Fibroblast of pulmonary artery (primary cell): ENCODE measurements around the gene MAP1LC3B.
A peak's percentile ranks its signal among the peaks of the same experiment; 100 is the strongest.

Source experiments
- DNase-seq: peaks from one replicate; pipeline ENCODE4 v3.0.0-alpha.2; 2010; ENCODE audit warnings: low read depth
- H3K4me3 ChIP-seq: replicated peaks from 2 replicates; pipeline ENCODE4 v1.5.1; 2011; ENCODE audit warnings: low read depth, mild to moderate bottlenecking, control low read depth, low read length, moderate library complexity
- CTCF ChIP-seq: IDR thresholded peaks from 2 replicates; pipeline ENCODE4 v1.5.1; 2011; ENCODE audit warnings: mild to moderate bottlenecking, control low read depth, low read length, inconsistent platforms; ENCODE audit errors: missing control alignments

Gene MAP1LC3B

GRCh38 chr16:87423429-87423828 lies 31.3 kb downstream of the MAP1LC3B start:
- TF ChIP-seq CTCF = no peak
- no peak overlapping the region for H3K4me3 ChIP-seq
- no peak for DNase-seq

- DNase-seq = no peak
- H3K4me3 ChIP-seq = no peak overlapping the region
- TF ChIP-seq CTCF = no peak
Measured at GRCh38 chr16:87424266-87424665, 32.1 kb downstream of the MAP1LC3B start.

- no peak for TF ChIP-seq CTCF
- DNase-seq = no peak
- no peak overlapping the region for H3K4me3 ChIP-seq
Measured at GRCh38 chr16:87425941-87426340, 33.8 kb downstream of the MAP1LC3B start.

- TF ChIP-seq CTCF = no peak
- no peak for DNase-seq
- H3K4me3 ChIP-seq = no peak overlapping the region
Measured at GRCh38 chr16:87426423-87427215, 34.5 kb downstream of the MAP1LC3B start.

GRCh38 chr16:87431926-87432325 lies 39.8 kb downstream of the MAP1LC3B start:
- no peak for TF ChIP-seq CTCF
- no peak overlapping the region for H3K4me3 ChIP-seq
- DNase-seq = peak; percentile 66

- no peak for TF ChIP-seq CTCF
- no peak overlapping the region for H3K4me3 ChIP-seq
- DNase-seq = no peak
Measured at GRCh38 chr16:87432330-87432915, 40.3 kb downstream of the MAP1LC3B start.
